GM03348 (cell line): Measurements from ENCODE around the gene GREM1.

Source experiments
- DNase-seq: peaks from one replicate; pipeline ENCODE4 v3.0.0; 2012; ENCODE audit warnings: low spot score

Gene GREM1

DNA sequence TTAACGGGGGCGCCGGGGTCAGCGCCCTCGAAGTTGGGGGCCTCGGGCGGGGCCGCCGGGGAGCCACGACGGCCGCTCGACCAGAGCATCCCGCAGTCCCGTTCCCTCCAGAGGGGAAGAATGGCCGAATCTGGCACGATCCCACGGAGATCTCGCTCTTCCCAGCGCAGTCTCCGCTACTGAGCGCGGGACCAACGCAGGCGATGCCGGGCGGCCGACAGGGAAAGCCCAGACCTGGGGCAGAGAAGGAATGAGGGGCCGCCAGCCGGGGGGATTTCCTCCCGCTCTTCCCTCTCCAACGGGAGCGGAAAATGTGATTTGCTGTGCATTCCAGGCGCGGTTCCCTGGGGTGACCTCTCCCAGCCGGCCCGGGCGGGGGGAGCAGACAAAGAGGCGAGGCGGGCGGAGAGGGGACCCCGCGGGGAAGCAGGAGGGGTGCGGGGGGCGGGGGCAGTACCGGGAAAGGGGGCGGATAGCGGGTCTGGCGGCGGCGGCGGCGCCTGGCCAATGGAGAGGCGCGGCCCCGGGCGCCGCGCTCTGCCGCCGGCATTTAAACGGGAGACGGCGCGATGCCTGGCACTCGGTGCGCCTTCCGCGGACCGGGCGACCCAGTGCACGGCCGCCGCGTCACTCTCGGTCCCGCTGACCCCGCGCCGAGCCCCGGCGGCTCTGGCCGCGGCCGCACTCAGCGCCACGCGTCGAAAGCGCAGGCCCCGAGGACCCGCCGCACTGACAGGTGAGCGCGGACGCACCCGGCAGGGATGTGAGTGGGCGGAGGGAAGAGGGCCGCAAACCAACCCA, at the start of gene GREM1:
TSS of gene GREM1 (plus strand) at position 579 of the 801 bp plus-strand sequence. CDS start 12,687 bp downstream, outside the sequence.
- peak; percentile 94 for DNase-seq

DNA sequence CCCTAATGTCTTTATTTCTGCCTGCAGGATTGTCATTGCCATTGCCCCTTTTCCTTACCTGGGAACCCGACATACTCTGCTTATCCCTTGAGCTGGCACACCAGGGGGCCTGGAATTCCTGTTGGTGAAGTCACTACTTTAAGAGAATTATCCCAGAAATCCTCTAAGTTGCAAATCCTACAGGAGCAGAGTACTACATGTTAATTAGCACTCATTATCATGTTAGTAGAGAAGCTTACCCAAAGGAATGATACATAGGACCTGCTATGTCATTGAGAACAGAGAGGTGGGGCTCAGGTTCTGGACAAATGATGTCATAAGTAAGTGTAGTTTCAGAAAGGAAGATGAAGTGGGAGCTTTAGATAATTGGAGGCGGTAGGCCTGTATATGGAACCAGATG, 48.9 kb upstream of the GREM1 start:
- DNase-seq, result no peak

DNA sequence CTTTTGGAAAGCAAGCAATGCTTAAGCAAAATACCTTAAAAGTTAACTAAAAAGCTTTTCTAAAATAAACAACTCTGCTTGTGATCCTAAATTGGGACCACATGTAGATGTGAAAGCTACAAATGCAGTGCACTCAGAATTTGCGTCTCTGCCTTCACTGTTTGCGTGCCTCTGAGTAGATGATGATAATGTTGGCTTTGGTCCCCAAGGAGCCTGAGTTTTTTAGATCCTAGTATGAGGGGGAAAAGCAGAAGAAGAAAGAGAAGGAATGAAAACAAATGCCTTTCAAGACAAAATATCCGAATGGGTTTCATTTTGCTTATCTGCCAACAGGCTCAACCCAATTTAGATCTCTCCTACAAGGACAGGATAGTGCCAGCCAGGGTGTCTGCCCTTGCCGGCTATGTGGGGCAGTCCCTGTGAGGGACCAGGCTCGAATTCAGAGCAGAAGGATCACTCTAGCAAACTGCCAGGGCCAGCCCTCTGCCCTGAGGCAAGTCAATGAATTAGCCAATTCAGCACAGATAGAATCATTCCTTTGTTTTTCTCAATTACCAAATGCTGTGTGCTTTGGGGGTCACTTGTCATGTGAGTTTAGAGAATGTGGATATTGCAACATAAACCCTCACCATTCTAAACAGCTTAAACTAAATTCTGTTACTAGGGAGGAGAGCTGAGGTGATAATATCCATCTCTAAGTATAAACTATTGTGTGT, 47.8 kb upstream of the GREM1 start:
- DNase-seq, result peak; percentile 64

DNA sequence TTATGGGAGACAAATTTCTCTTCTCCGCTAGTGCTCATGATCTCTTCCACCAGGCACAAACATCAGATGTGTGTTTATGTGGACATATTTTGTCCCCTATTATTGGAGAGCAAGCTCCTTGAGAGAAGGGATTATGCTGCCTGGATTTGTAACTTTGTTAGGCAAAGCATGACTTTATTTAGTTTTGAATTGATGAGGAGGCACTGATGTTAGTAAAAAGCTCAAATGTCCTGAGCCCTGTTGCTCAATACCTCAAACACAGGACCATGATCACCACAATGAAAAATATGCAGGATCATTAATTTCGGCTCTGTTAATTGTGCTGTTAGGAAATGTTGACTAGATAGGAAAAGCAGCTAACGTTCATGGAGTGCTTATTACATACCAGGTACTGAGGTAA, 47.2 kb upstream of the GREM1 start:
- DNase-seq, result no peak

DNA sequence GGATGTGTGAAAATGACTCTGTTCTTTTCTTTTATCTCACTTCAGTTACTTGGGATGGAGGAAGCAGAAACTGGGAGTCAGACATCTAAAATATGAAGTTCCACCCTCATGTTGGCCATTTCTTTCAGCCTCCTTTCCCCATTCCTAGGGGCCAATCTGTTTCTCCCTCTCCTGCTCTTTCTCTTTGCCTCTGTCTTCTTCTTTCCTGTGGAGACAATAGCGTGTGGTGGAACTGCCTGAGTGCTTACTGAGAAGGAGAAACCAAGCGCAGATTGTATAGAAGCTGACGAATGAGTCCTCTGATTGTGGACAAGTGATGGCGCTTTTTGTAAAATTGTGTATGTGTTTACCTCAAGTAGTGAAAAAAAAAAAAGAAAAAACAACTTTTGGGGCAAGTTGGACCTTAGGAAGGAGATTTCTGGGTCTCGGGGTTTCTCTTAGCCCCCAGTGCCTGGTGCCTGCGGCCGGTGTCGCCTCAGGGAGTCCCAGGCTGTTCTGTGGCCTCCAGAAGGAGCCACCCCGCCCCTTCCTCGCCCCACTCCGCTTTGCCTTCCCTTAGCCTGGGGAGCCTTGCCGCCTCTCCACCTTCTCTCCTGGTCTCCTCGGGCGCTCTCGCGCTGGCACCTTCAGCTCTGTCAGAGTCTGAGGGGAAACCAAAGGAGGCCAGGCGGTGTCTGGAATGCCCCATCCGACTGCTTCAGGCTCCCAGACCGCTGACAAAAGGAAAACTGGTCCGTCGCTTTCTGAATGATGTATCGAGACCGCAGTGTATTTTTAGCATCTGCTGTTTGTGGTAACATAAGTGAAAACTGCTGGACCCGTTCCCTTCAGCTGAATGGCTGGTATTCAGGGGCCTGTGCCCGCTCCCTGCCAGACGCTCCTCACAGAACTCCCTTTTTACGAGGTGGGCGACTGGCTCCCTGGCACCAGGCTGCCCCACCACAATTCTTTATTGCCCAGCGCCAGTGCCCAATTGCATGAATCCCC, 46.2 kb upstream of the GREM1 start:
- peak; percentile 79 for DNase-seq

DNA sequence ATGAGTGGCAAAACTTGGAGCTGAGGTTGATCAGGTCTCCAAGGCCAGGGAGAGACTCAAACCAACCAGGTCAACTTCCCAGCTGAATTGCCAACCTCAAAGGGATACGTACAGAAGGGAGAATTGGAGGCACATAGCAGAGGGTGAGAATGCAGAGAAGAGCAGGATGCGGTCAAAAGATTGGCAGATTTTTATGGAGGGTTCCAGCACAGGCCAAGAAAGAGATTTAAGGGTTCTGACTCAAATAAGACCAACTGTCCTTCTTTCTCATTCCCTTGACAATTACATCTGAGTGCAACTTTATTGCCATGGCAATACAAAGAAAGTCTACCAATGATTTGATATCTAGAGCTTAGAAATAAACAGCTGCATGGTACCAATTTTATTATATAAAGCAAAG, 43.1 kb upstream of the GREM1 start:
- DNase-seq, result no peak

DNA sequence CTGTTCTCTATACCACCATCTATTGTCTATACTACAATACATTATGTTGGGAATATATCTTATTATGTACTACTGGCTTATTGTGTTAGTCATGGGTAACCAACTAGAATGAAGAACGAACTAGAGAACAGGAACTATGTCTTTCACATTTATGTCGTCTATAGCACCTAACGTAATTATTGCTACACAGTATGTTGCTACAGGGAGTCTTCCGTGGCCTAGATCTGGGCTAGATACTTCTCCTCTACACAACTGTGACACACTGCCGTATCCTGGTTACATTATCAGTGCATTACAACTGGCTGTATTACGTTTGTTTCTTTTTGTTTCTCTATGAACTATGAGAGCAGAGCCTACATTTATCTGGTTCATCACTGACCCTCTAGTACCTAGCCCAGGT, 42.3 kb upstream of the GREM1 start:
- DNase-seq, result no peak

DNA sequence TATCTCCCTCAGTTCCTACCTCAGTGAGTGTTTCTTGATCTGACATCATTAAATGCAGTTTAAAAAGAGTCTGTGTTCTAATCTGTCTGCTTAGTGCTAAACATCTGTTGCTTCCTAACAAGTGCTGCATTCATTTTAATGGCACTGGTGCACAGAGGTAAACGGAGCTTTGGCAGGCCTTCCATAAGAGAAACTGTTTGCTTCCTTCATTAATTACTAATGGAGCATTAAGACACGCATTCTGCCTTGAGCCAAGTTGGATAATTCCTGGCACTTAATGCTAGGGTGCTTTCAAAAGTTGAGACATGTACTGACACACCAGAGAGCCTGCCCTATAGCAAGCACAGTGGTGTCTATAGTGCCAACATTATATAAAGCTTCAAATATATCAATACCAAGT, 41.6 kb upstream of the GREM1 start:
- DNase-seq, result no peak

DNA sequence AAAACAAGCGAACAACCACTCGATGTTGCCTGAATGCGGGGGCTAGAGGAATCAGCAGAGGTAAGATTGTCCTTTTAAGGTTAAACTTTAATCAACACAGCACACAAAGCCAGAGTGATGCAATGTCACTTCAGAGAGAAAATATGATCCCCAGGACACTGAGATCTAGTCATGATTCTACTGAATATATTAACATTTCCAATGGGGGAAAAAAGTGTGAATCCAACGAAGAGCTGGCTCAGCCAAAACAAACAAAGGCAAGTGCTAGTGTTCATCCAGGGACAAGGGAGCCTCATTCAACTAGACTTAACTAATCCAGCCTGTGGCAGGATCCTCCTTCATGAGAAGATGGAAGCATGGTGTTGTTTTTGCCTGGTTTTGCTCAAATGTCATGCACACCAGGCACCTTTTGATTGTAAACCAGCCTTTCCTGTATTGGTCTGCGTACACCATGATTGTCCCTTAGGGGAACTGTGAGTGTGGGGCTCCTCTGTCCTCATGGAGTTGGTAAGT, 40.5 kb upstream of the GREM1 start:
- DNase-seq, result no peak

DNA sequence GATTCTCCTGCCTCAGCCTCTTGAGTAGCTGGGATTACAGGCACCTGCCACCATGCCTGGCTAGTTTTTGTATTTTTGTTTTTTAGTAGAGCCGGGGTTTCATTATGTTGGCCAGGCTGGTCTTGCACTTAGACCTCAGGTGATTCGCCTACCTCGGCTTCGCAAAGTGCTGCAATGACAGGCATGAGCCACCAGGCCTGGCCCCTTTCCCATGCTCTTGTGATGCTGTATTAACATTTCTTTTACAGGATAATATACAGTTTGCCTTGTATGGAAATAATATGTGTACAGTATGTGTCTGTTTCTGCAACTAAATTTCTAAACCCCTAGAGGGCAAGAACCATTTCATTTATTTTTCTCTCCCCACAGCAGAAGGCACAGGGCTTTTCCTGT, 38.5 kb upstream of the GREM1 start:
- no peak for DNase-seq

DNA sequence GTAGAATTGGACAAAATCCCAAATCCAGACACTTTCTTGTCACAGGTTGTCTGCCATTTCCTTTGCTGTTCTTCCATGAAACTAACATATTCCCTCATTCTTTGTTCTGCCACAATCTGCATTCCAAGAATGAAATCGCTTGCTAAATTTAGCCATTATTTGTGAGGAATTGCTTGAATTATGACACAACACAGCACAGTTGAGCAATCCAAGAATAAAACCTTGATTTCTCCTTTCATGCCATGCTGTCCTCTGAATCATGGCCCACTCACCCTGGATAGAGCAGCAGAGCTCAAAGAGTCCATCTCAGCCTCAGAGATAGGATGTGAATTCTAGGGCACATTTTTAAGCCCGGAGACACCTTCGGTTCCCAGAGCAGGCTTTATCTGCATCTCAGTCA, 35.2 kb upstream of the GREM1 start:
- DNase-seq, result peak; percentile 78

DNA sequence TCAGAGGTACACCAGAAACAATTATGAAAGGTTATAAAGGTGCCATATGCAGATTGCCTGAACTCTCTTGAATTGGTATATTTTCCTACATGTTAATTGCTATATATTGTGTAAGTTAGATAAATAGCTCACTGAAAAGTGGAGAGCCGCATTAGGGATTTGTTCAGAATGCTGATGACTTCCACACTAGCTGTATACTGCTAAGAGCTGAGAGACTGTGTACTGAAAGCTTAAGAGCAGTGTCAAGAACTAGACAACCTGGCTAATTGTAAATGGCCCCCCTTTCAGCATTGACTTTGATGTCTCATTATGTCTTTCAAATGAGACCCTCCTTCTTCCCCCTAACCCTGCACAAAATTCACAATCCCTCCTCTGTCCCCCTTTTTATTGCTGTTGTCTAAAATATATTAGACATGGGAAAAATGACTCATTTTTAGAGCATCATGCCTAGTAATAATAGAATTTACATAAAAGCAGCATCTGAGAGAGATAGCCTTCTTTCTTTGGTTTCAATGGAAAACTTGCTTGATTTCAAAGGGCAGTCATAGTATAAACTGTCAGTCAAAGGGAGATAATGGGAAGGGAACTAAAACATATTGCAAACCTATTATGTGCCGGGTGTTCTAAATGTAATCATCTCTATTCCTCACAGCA, 34.7 kb upstream of the GREM1 start:
- DNase-seq, result no peak

DNA sequence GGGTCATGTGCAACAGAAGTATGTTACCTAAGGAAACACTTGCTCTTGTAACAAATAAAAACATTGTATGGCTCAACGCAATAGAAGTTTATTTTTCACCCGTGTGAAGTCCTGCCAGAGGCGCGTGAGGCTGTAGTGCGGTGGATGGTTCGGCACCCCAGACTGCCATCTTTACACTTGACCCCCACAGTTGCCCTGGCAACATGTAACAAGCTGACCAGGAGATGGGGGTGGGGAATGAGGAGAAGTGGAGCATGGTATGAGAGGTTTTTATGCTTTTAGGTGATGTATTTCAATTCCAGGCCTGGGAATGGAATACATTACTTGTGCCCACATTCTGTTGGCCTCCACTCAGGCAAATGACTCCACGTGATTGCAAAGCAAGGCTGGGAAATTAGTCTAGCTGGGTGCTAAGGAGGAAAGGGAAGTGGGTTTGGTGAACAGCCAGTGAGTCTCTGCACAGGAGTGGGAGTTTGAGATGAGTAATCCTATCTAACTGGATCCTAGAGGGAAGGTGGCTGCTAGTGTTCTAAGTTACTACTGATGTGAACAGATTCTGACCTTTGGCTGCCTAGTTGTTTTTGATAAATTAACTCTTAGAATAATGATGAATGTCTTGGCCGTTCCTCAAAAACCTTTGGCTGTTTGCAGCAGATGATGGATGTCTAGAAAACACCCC, 33.8 kb upstream of the GREM1 start:
- DNase-seq, result peak; percentile 85

DNA sequence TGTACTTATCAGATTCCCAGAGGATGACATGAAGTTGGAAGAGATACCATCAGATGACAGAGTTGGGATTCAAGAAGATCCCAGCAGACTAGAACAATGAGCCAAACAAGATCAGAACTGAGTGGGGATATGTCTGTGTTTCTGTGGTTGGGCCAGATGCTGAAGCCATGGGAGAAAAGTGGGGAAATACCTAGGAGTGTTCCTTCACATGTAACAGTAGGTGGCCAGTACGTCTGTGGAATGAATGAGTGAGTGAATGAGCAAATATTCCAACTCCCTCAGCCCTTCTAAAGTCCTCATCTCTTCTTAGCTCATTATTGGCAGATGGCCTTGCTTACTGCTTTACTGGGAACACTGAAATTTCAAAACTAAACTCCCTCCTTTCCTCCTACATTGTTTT, 32.2 kb upstream of the GREM1 start:
- DNase-seq, result peak; percentile 49

DNA sequence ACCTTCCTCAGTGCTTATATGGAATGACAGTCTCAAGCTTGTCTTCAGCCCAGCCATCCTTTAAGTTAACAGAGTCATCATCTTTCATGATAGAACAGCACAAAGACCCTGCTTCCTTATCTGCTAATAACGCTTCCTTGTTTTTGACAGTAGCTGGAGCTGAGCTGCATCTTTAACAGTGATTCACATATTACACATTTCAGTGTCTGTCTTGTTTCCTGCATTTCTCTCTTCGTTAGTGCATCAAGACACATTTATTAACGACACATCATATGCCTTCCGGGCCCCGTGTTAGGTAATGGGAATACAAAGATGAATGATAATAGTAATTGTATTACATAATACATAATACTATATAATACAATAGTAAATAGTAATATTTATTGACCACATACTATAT, 30.2 kb upstream of the GREM1 start:
- DNase-seq, result peak; percentile 43

DNA sequence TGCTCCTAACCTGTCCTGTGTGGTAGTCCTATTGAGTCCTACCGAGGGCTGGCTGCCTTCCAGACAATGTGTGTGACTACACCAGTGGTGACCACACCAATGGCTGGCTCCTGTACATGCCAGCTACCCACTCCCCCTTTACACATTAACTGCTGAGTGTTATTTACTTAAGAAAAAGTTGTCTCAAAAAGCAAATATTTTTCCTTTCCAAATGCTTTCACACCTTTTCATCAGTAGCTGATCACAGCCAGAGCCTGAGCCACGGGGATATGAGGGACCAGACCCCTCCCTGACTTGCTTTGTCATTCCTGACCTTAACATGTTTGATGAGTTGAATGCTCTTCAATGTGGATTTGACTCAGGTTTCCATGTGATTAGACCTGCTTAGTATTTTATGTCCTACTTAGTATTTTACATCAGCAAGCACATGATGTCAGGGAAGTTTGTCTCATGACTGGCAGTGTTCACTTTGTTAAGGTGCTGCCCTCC, 29.6 kb upstream of the GREM1 start:
- no peak for DNase-seq

DNA sequence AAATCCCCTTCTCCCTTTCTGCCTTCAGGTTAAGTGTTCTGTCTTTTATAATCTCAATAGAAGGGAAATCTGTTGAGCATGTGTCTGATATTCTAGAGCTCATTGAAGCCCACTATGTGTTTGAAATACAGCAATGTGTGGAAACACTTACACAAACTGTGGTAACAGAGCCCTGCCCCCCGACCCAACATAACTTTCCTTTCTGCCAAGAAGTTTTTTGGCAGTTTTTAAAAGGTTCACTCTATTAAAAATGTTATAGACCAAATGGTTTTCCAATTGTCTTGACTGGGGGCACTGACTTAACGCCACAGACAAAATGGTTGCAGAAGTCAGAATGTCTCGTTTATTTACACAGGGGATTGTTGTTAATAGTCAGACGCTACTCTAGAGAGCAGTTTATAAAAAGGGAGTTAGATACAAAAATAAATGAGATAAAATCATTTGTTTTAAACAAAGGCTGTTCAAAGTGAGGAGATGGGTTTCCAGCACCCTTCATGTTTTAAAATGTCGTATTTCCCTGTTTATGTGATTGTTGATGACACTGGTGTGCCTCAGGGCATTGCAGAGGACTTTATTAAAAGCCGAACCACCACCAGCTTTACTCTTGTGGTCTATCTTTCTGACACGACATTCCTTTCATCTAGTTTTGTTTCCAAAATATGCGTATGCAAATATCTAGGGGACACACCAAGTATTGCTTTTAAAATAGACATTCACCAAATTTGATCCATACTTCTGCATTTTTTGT, 26.7 kb upstream of the GREM1 start:
- DNase-seq, result no peak

DNA sequence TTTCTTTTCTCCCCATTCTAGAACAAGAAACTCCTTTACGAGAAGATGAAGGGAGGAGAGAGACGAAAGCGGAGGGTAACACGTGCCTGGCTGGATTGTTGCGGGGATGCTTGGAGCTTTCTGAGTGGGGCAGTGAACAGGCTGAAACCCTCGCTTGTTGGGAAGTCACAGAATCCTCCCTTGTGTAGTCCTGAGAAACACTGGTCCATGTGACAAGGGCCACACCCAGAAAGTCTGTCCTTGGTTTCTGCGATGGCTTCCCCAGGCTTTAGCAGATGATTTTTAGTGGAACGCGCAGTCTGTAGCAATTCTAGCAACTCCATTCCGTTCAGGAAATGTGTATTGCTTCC, 26.1 kb upstream of the GREM1 start:
- DNase-seq, result no peak

DNA sequence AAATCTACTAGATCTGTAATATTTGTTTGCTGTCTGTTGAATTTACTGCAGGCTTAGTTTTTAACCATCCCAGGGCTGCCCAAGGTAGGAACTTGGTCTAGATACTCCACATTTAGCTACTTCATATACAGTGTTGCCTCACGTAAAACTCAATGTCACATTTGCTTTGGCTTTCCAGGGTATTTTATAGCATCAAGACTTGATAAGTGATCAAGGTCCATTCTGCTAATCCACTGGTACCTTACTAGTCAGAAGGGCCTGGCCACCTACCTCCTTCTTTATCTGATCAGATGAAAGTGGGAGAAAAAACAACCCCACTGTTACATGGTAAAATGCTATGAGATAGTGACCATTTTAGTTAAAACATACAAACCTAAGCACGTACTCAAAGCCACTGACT, 25.5 kb upstream of the GREM1 start:
- DNase-seq, result no peak
